GM23338 (cell line): ENCODE data around the gene GSN. TPM values are rescaled to one million over a fixed set of nuclear protein-coding genes. Genes with fewer than 3 reads are reported as not detected.

Source experiments
- ATAC-seq: fragments of 200-7000 bp; cut with Tn5 transposase; 3 replicates; pipeline ENCODE4 v1.9.1; 2020
- DNase-seq: peaks from one replicate; pipeline ENCODE4 v3.0.0-alpha.2; 2015; ENCODE audit warnings: low spot score
- H2AFZ ChIP-seq: fragments of 200-600 bp; sonication (generic); 2 replicates; pipeline ENCODE4 v1.8.0; 2016; ENCODE audit warnings: antibody characterized with exemption, mild to moderate bottlenecking, moderate library complexity
- H3F3A ChIP-seq: fragments of 200-600 bp; sonication (generic); replicated peaks from 2 replicates; pipeline ENCODE4 v1.8.0; 2017; ENCODE audit warnings: antibody characterized with exemption, mixed run types, low read depth
- H3K27ac ChIP-seq: fragments of 200-600 bp; sonication (generic); 2 replicates; pipeline ENCODE4 v1.6.1; 2016; ENCODE audit warnings: low read depth
- H3K27me3 ChIP-seq: fragments of 200-600 bp; sonication (generic); 2 replicates; pipeline ENCODE4 v1.8.0; 2016; ENCODE audit warnings: mild to moderate bottlenecking, mixed run types, moderate library complexity; ENCODE audit not compliant: insufficient read depth
- H3K36me3 ChIP-seq: fragments of 200-600 bp; sonication (generic); 2 replicates; pipeline ENCODE4 v1.8.0; 2016; ENCODE audit warnings: mild to moderate bottlenecking; ENCODE audit not compliant: insufficient read depth
- H3K4me1 ChIP-seq: fragments of 200-600 bp; sonication (generic); 2 replicates; pipeline ENCODE4 v1.8.0; 2016; ENCODE audit warnings: mild to moderate bottlenecking, moderate library complexity; ENCODE audit not compliant: insufficient read depth
- H3K4me2 ChIP-seq: fragments of 200-600 bp; sonication (generic); 2 replicates; pipeline ENCODE4 v1.7.1; 2017; ENCODE audit warnings: mixed run types
- H3K4me3 ChIP-seq: fragments of 200-600 bp; sonication (generic); 2 replicates; pipeline ENCODE4 v1.6.1; 2016; ENCODE audit warnings: mixed run types
- H3K79me2 ChIP-seq: fragments of 200-600 bp; sonication (generic); replicated peaks from 2 replicates; pipeline ENCODE4 v1.8.0; 2017; ENCODE audit warnings: mild to moderate bottlenecking; ENCODE audit not compliant: insufficient read depth
- H3K9me2 ChIP-seq: fragments of 200-600 bp; sonication (generic); 2 replicates; pipeline ENCODE4 v1.8.0; 2017; ENCODE audit not compliant: insufficient read depth
- H4K20me1 ChIP-seq: fragments of 200-600 bp; sonication (generic); replicated peaks from 2 replicates; pipeline ENCODE4 v1.8.0; 2017; ENCODE audit warnings: mild to moderate bottlenecking; ENCODE audit not compliant: insufficient read depth
- H3K27ac Mint-ChIP-seq: 2 replicates; pipeline ENCODE4 v1.8.0; 2020; ENCODE audit warnings: inconsistent platforms, mild to moderate bottlenecking, moderate library complexity, mixed read lengths
- H3K27me3 Mint-ChIP-seq: 3 replicates; pipeline ENCODE4 v1.8.0; 2022; ENCODE audit warnings: low read depth, mild to moderate bottlenecking, moderate library complexity, mixed read lengths, inconsistent platforms; ENCODE audit not compliant: insufficient read depth, poor library complexity
- H3K36me3 Mint-ChIP-seq: 3 replicates; pipeline ENCODE4 v1.8.0; 2021; ENCODE audit warnings: low read depth, mild to moderate bottlenecking, inconsistent platforms, moderate library complexity, mixed read lengths
- H3K4me1 Mint-ChIP-seq: 3 replicates; pipeline ENCODE4 v1.8.0; 2020; ENCODE audit warnings: mild to moderate bottlenecking, inconsistent platforms, mixed read lengths
- H3K4me3 Mint-ChIP-seq: 3 replicates; pipeline ENCODE4 v1.8.0; 2021; ENCODE audit warnings: moderate library complexity, mild to moderate bottlenecking, inconsistent platforms, mixed read lengths
- H3K9me3 Mint-ChIP-seq: 3 replicates; pipeline ENCODE4 v1.8.0; 2020; ENCODE audit warnings: moderate library complexity, mild to moderate bottlenecking, inconsistent platforms, mixed read lengths
- JUNB ChIP-seq: IDR thresholded peaks from one replicate; pipeline ENCODE4 v1.6.1; 2016; ENCODE audit warnings: antibody characterized with exemption; ENCODE audit not compliant: unreplicated experiment
- POLR2AphosphoS5 ChIP-seq: IDR thresholded peaks from 2 replicates; pipeline ENCODE4 v1.6.1; 2016; ENCODE audit warnings: antibody characterized with exemption, low read depth
- STAT1 ChIP-seq: IDR thresholded peaks from one replicate; pipeline ENCODE4 v1.6.1; 2016; ENCODE audit warnings: antibody characterized with exemption; ENCODE audit not compliant: unreplicated experiment
- polyA plus RNA-seq: library from polyadenylated mRNA; unstranded; fragments of >200 nt; fragmentation: Nextera tagmentation; extraction: Ambion mirVana; gene quantifications from 2 replicates; pipeline ENCODE4 v1.2.1, GENCODE V29; 2016
- total RNA-seq: library from RNA; depleted of rRNA; stranded (reverse); fragments of >200 nt; shearing (Covaris generic); gene quantifications from 2 replicates; pipeline ENCODE4 v1.2.3, GENCODE V29; 2014
- TF ChIP-seq, protein P1 (sequence below), 2 experiments: fragments of 200-600 bp in 1 of 2; sonication (generic) in 1 of 2; conservative IDR thresholded peaks; 2 replicates each; pipeline versions ENCODE4 v1.5.1 to v1.6.1; 2016 to 2017; ENCODE audit warnings: antibody characterized with exemption in 2 of 2, low read depth in 2 of 2, mild to moderate bottlenecking in 2 of 2, moderate library complexity in 1 of 2
- TF ChIP-seq, protein P2 (sequence below): IDR thresholded peaks from 2 replicates; pipeline ENCODE4 v1.6.1; 2016; ENCODE audit warnings: antibody characterized with exemption
- TF ChIP-seq, protein P3 (sequence below): IDR thresholded peaks from one replicate; pipeline ENCODE4 v1.6.1; 2018; ENCODE audit warnings: antibody characterized with exemption; ENCODE audit not compliant: unreplicated experiment

Gene GSN
- total and polyA plus RNA-seq, 2 experiments from 2014 or later: 30.2 to 85.7 TPM

DNA sequence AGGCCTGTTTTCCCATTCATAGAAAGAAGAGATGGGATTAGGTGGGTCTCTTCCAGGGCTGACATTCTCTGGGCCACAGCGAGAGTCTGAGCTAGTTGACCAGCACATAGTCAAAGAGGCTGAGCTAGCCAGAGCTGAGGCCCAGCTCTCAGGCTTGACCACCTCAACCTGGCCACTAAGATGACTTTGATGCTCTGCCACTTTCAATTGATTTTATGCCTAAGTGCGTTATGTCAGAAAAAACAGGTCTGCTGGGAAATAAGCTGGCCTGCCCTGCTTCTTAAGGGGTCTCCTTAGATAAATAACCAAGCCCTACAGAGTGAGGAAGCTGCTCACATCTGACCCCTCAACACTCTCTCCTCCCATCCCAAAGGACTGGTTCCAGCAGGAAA, 46.3 kb upstream of the GSN start:
- H2AFZ ChIP-seq: peak overlapping the region; percentile 2; the same call in 1 of the 2 replicates
- H3K4me3 Mint-ChIP-seq: peak overlapping the region; percentile 56; the same call in 2 of the 3 replicates

DNA sequence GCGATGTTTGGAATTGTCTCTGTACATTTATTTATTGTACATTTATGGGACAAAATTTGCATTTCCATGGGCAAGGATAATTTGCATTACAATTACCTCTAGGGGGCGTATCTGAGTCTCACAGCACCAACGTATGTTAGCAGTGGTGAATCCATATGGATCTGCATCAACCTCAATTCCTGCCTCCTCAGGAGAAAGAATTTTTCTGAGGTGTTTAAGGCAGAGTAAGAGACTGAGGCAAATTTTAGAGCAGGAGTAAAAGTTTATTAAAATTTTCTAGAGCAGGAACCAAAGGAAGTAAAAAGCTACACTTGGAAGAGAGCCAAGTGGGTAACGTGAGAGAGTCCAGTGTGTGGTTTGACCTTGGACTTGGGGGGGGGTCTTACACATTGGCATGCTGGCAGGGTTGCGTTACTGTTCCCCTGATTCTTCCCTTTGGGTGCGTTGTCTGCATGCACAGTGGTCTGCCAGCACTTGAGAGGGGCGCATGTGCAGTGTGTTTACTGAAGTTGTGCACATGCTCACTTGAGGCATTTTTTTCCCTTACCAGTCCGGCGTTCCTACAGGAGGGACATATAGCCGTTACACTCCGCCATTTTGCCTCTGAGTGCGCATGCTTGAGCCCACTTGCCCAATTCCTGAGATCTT, 45.3 kb upstream of the GSN start:
- Histone ChIP-seq H3K27ac (no peak overlapping the region), H2AFZ (no peak overlapping the region), H3K4me2 (no peak overlapping the region), H3K4me1 (peaks cover 33% of the 10 kb centered on the region), H3K36me3 (no peaks in the 10 kb centered on the region), H3K9me2 (no peaks in the 10 kb centered on the region), H3K27me3 (no peaks in the 10 kb centered on the region), H4K20me1 (no peaks in the 10 kb centered on the region), H3K4me3 (no peak overlapping the region), H3F3A (no peaks in the 10 kb centered on the region; the same call in 1 of the 2 replicates), H3K79me2 (no peaks in the 10 kb centered on the region)
- DNase-seq (peak; percentile 59), ATAC-seq (no peak)
- peaks cover 33% of the 10 kb centered on the region for H3K4me1 Mint-ChIP-seq
- peaks cover 3% of the 10 kb centered on the region; the same call in 1 of the 3 replicates for H3K36me3 Mint-ChIP-seq
- TF ChIP-seq, protein P1, sequence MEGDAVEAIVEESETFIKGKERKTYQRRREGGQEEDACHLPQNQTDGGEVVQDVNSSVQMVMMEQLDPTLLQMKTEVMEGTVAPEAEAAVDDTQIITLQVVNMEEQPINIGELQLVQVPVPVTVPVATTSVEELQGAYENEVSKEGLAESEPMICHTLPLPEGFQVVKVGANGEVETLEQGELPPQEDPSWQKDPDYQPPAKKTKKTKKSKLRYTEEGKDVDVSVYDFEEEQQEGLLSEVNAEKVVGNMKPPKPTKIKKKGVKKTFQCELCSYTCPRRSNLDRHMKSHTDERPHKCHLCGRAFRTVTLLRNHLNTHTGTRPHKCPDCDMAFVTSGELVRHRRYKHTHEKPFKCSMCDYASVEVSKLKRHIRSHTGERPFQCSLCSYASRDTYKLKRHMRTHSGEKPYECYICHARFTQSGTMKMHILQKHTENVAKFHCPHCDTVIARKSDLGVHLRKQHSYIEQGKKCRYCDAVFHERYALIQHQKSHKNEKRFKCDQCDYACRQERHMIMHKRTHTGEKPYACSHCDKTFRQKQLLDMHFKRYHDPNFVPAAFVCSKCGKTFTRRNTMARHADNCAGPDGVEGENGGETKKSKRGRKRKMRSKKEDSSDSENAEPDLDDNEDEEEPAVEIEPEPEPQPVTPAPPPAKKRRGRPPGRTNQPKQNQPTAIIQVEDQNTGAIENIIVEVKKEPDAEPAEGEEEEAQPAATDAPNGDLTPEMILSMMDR (conservative IDR thresholded peaks at IDR 0.05; ENCODE audit: low read depth in 2 of 2): peak; percentile 72 to 87
- no peak for TF ChIP-seq POLR2AphosphoS5
- H3K27ac Mint-ChIP-seq: no peak overlapping the region; the same call in 1 of the 2 replicates
- no peak overlapping the region for H3K4me3 Mint-ChIP-seq
- H3K9me3 Mint-ChIP-seq: no peaks in the 10 kb centered on the region; the same call in 2 of the 3 replicates
- peaks cover 11% of the 10 kb centered on the region for H3K27me3 Mint-ChIP-seq

More for the DNA sequence above, 46.3 kb upstream of the GSN start:
- no peaks in the 10 kb centered on the region; the same call in 1 of the 2 replicates for H3F3A ChIP-seq
- no peaks in the 10 kb centered on the region for H4K20me1 ChIP-seq
- no peaks in the 10 kb centered on the region for H3K79me2 ChIP-seq
- H3K27ac ChIP-seq: peak overlapping the region; percentile 67
- Mint-ChIP-seq H3K4me1 (peaks cover 33% of the 10 kb centered on the region), H3K36me3 (peaks cover 3% of the 10 kb centered on the region; the same call in 1 of the 3 replicates), H3K27me3 (peaks cover 9% of the 10 kb centered on the region), H3K9me3 (no peaks in the 10 kb centered on the region; the same call in 2 of the 3 replicates), H3K27ac (peak overlapping the region; percentile 89)
- DNase-seq (no peak), ATAC-seq (peak; percentile 28)
- no peaks in the 10 kb centered on the region for H3K9me2 ChIP-seq
- H3K4me1 ChIP-seq: peaks cover 33% of the 10 kb centered on the region
- peak overlapping the region; percentile 28 for H3K4me2 ChIP-seq
- no peak for TF ChIP-seq STAT1
- no peak for TF ChIP-seq JUNB
- TF ChIP-seq, protein P1 (conservative IDR thresholded peaks at IDR 0.05; ENCODE audit: low read depth in 2 of 2): no peak
- H3K36me3 ChIP-seq: no peaks in the 10 kb centered on the region
- peak overlapping the region; percentile 9; the same call in 1 of the 2 replicates for H3K4me3 ChIP-seq
- no peaks in the 10 kb centered on the region for H3K27me3 ChIP-seq

DNA sequence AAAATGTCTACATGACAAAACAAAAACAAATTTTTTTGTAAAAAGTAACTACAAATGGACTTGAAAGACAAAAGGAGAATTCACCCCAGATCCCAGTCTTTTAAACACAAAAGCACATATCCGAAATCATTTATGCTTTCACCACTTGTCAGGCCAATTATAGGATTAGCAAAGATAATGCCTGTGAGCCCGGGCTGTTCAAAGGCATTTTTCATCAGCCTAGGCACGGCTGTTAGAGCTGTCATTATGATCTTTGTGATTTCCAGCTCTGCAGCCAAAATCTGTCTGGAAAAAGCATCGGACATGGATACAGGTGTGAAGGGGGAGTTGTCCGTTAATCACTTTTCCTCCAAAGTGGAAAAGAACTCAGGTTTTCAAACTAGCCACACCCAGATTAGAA, 42.7 kb upstream of the GSN start:
- Histone ChIP-seq H3K36me3 (no peaks in the 10 kb centered on the region), H3K4me3 (no peak overlapping the region), H4K20me1 (no peaks in the 10 kb centered on the region), H2AFZ (no peak overlapping the region), H3K79me2 (no peaks in the 10 kb centered on the region), H3K4me1 (peaks cover 21% of the 10 kb centered on the region), H3K27ac (no peak overlapping the region), H3F3A (no peaks in the 10 kb centered on the region; the same call in 1 of the 2 replicates), H3K9me2 (no peaks in the 10 kb centered on the region), H3K4me2 (no peak overlapping the region), H3K27me3 (no peaks in the 10 kb centered on the region)
- peaks cover 29% of the 10 kb centered on the region for H3K4me1 Mint-ChIP-seq
- no peak for ATAC-seq
- H3K27me3 Mint-ChIP-seq: peaks cover 8% of the 10 kb centered on the region
- H3K4me3 Mint-ChIP-seq: no peak overlapping the region
- H3K9me3 Mint-ChIP-seq: no peaks in the 10 kb centered on the region; the same call in 2 of the 3 replicates
- no peak for DNase-seq
- no peak overlapping the region for H3K27ac Mint-ChIP-seq
- H3K36me3 Mint-ChIP-seq: no peaks in the 10 kb centered on the region
- TF ChIP-seq STAT1 (no peak), POLR2AphosphoS5 (no peak)
- TF ChIP-seq, protein P2, sequence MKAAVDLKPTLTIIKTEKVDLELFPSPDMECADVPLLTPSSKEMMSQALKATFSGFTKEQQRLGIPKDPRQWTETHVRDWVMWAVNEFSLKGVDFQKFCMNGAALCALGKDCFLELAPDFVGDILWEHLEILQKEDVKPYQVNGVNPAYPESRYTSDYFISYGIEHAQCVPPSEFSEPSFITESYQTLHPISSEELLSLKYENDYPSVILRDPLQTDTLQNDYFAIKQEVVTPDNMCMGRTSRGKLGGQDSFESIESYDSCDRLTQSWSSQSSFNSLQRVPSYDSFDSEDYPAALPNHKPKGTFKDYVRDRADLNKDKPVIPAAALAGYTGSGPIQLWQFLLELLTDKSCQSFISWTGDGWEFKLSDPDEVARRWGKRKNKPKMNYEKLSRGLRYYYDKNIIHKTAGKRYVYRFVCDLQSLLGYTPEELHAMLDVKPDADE: no peak
- TF ChIP-seq, protein P3, sequence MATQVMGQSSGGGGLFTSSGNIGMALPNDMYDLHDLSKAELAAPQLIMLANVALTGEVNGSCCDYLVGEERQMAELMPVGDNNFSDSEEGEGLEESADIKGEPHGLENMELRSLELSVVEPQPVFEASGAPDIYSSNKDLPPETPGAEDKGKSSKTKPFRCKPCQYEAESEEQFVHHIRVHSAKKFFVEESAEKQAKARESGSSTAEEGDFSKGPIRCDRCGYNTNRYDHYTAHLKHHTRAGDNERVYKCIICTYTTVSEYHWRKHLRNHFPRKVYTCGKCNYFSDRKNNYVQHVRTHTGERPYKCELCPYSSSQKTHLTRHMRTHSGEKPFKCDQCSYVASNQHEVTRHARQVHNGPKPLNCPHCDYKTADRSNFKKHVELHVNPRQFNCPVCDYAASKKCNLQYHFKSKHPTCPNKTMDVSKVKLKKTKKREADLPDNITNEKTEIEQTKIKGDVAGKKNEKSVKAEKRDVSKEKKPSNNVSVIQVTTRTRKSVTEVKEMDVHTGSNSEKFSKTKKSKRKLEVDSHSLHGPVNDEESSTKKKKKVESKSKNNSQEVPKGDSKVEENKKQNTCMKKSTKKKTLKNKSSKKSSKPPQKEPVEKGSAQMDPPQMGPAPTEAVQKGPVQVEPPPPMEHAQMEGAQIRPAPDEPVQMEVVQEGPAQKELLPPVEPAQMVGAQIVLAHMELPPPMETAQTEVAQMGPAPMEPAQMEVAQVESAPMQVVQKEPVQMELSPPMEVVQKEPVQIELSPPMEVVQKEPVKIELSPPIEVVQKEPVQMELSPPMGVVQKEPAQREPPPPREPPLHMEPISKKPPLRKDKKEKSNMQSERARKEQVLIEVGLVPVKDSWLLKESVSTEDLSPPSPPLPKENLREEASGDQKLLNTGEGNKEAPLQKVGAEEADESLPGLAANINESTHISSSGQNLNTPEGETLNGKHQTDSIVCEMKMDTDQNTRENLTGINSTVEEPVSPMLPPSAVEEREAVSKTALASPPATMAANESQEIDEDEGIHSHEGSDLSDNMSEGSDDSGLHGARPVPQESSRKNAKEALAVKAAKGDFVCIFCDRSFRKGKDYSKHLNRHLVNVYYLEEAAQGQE: no peak
